ENCODE data around the gene ZNF662. TPM values are rescaled to one million over a fixed set of nuclear protein-coding genes. Genes with fewer than 3 reads are reported as not detected.

ZNF662 gene
- total RNA-seq, 2 donors from 2014 or later, result 1.7 to 2.7 TPM

- H3K4me3 ChIP-seq, result no peak overlapping the region
- no peak overlapping the region for H3K27ac ChIP-seq
- no peak for TF ChIP-seq CTCF (IDR thresholded peaks at IDR 0.05)
- no peak for DNase-seq (ENCODE audit: low spot score)
- H3K36me3 ChIP-seq, result no peaks in the 10 kb centered on the region
- H3K27me3 ChIP-seq, result no peaks in the 10 kb centered on the region
- H3K9me3 ChIP-seq, result no peaks in the 10 kb centered on the region
- no peaks in the 10 kb centered on the region for H3K4me1 ChIP-seq
Measured at GRCh38 chr3:42934910-42935309, 29.0 kb downstream of the ZNF662 start.

- H3K4me3 ChIP-seq, result peak overlapping the region in 1 of 2 donors; percentile 30
Measured at GRCh38 chr3:42935472-42935871, 29.5 kb downstream of the ZNF662 start.

GRCh38 chr3:42936157-42936981 is 30.4 kb downstream of the ZNF662 start:
- Histone ChIP-seq H3K36me3 (no peaks in the 10 kb centered on the region), H3K27ac (peak overlapping the region in 1 of 2 donors; percentile 10), H3K27me3 (no peaks in the 10 kb centered on the region), H3K9me3 (no peaks in the 10 kb centered on the region), H3K4me1 (no peaks in the 10 kb centered on the region), H3K4me3 (peak overlapping the region; percentile 30 to 39)
- no peak for TF ChIP-seq CTCF (IDR thresholded peaks at IDR 0.05)
- DNase-seq (ENCODE audit: low spot score), result no peak

More at GRCh38 chr3:42935472-42935871, 29.5 kb downstream of the ZNF662 start:
- no peaks in the 10 kb centered on the region for H3K4me1 ChIP-seq
- H3K36me3 ChIP-seq, result no peaks in the 10 kb centered on the region
- no peaks in the 10 kb centered on the region for H3K9me3 ChIP-seq
- no peak overlapping the region for H3K27ac ChIP-seq
- DNase-seq (ENCODE audit: low spot score), result no peak
- no peak for TF ChIP-seq CTCF (IDR thresholded peaks at IDR 0.05)
- no peaks in the 10 kb centered on the region for H3K27me3 ChIP-seq

GRCh38 chr3:42937334-42937733 is 31.4 kb downstream of the ZNF662 start:
- no peak overlapping the region for H3K27ac ChIP-seq
- no peak for DNase-seq (ENCODE audit: low spot score)
- no peaks in the 10 kb centered on the region for H3K4me1 ChIP-seq

GRCh38 chr3:42942693-42943092 is 36.8 kb downstream of the ZNF662 start:
- TF ChIP-seq CTCF (IDR thresholded peaks at IDR 0.05), result no peak
- Histone ChIP-seq H3K27ac (no peak overlapping the region), H3K36me3 (no peaks in the 10 kb centered on the region), H3K4me1 (no peaks in the 10 kb centered on the region), H3K27me3 (no peaks in the 10 kb centered on the region), H3K4me3 (no peak overlapping the region), H3K9me3 (no peaks in the 10 kb centered on the region)
- DNase-seq (ENCODE audit: low spot score), result no peak

More at GRCh38 chr3:42937334-42937733, 31.4 kb downstream of the ZNF662 start:
- no peak for TF ChIP-seq CTCF (IDR thresholded peaks at IDR 0.05)
- no peaks in the 10 kb centered on the region for H3K36me3 ChIP-seq
- H3K27me3 ChIP-seq, result no peaks in the 10 kb centered on the region
- H3K9me3 ChIP-seq, result no peaks in the 10 kb centered on the region
- H3K4me3 ChIP-seq, result no peak overlapping the region

All from right atrium auricular region (tissue), 2 donors.